Activated T-cell treated with anti-CD3 and anti-CD28 coated beads for 4 hours (primary cell): ENCODE results near the gene C9orf72.
A peak's percentile ranks its signal among the peaks of the same experiment; 100 is the strongest.

Experiments
- DNase-seq: peaks from one replicate; pipeline ENCODE4 v3.0.0-alpha.2; 2020

C9orf72 gene

DNA sequence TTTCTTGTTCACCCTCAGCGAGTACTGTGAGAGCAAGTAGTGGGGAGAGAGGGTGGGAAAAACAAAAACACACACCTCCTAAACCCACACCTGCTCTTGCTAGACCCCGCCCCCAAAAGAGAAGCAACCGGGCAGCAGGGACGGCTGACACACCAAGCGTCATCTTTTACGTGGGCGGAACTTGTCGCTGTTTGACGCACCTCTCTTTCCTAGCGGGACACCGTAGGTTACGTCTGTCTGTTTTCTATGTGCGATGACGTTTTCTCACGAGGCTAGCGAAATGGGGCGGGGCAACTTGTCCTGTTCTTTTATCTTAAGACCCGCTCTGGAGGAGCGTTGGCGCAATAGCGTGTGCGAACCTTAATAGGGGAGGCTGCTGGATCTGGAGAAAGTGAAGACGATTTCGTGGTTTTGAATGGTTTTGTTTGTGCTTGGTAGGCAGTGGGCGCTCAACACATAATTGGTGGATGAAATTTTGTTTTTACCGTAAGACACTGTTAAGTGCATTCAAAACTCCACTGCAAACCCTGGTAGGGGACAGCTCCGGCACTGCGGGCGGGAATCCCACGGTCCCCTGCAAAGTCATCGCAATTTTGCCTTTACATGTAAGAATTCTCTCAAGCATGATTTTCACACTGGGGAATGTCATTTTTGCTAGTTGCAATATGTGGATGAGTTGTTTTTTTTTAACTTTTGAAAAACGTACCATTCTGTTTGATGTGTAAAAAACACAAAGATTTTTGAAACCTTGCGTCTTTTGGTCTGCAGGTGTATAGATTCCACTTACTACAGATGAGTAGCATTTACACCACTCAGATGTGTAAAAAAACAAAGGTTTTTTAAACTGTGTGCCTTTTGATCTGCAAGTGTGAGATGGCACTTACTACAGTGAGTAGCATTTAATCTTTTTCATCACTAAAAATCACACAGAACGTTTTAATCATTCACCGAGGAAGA is 631 bp upstream of the C9orf72 start:
- peak; percentile 96 for DNase-seq

DNA sequence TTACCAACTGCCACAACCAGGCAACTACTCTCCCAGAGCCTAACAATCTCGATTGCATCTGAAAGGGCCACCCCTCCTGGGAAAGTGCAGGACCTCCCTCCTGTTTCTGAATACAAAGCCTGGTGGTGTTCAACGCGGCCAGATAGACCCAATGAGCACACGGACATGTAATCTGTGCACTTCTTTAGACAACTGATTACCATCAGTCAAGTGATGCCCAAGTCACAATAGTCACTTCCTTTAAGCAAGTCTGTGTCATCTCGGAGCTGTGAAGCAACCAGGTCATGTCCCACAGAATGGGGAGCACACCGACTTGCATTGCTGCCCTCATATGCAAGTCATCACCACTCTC is 739 bp downstream of the C9orf72 start:
- no peak for DNase-seq

GRCh38 chr9:27572061-27572460 is 1.2 kb downstream of the C9orf72 start:
- no peak for DNase-seq

- no peak for DNase-seq
Measured at GRCh38 chr9:27571011-27571410, 2.3 kb downstream of the C9orf72 start.

DNA sequence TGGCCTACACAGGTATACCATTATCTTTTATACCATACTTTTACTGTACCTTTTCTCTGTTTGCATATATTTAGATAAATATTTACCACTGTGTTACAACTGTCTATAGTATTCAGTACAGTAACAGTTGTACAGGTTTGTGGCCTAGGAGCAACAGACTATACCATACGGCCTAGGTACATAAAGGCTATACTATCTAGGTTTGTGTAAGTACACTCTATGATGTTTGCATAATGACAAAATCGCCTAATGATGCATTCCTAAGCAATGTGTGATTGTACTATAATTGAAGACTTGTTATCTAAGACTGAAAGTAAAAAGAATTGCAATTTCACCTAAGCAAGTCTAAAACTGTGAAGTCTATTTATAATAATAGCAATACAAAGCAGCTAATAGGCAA is 3.9 kb downstream of the C9orf72 start:
- DNase-seq: no peak

GRCh38 chr9:27566118-27566517 is 7.2 kb downstream of the C9orf72 start:
- no peak for DNase-seq

GRCh38 chr9:27565696-27566095 is 7.6 kb downstream of the C9orf72 start:
- DNase-seq: no peak

GRCh38 chr9:27564670-27565069 is 8.6 kb downstream of the C9orf72 start:
- DNase-seq: no peak

- DNase-seq: no peak
Measured at GRCh38 chr9:27563738-27564430, 9.4 kb downstream of the C9orf72 start.

DNA sequence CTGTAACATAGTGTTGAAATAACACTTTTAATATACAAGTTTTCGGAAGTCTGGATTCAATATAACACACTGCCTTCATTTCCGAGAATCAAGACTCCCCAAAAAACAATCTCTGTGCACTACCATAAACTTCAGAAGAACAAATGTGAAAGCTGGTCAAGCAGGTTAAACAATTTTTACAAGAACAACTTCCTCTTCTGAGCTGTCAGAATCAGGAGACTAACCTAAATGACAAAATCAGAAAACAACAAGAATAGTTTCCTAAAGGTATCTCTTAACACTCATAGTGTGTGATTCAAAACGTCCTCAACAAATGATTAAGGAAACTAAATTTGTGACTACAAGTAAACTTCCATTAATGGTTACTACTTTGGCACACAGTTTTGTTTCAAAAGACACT is 11.6 kb downstream of the C9orf72 start:
- no peak for DNase-seq

GRCh38 chr9:27560457-27560856 is 12.8 kb downstream of the C9orf72 start:
- no peak for DNase-seq

DNA sequence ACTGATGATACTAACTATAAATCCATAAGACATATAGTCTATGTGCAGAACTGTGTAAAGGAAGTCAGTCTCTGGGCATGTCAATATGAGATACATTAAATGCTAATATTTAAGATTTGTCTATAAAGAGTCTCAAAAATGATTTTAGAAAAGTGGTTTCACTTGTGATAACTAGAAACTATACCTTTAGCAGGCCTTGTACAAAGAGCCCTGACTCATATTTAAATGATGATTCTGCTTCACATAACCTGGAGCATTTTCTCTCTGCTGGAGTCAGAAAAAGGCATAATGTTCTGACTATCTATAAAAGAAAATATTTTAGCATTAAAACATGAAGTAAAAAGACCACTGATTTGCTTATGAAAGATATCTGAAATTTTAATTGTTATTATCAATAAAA is 15.0 kb downstream of the C9orf72 start:
- DNase-seq: no peak

- no peak for DNase-seq
Measured at GRCh38 chr9:27556470-27556869, 16.8 kb downstream of the C9orf72 start.

GRCh38 chr9:27554712-27555111 is 18.6 kb downstream of the C9orf72 start:
- no peak for DNase-seq

- no peak for DNase-seq
Measured at GRCh38 chr9:27549196-27549755, 24.0 kb downstream of the C9orf72 start.

DNA sequence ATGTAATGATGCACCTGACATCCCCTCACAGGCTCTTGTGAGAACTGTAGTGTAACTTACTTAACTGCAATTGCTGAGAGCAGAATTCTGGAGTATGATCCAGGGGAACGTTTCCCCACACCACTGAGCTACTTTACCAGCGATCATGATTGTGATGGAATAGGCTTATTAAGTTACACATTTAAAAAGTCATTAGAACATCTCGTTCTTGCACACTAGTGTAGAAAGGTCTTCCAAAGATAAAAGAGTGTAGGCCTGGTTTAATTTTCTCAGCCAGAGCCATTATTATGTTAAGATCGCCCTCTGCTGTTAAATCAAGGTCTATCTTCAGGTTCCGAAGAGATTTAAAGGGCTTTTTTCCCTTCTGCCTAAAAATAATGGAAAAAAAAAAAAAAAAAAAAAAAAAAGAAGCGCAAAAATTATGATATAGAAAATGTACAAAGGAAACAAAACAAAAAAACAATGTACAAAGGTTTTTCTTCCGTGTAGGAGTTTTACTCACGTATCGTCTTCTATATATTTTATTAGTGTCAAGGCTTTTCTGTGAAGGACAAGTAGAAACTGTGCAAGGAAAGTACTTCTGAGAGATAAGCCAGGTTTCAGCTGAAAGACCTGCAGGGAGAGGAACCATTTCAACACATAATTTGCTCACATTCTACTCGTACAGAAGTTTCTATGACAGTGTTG is 25.1 kb downstream of the C9orf72 start:
- no peak for DNase-seq

DNA sequence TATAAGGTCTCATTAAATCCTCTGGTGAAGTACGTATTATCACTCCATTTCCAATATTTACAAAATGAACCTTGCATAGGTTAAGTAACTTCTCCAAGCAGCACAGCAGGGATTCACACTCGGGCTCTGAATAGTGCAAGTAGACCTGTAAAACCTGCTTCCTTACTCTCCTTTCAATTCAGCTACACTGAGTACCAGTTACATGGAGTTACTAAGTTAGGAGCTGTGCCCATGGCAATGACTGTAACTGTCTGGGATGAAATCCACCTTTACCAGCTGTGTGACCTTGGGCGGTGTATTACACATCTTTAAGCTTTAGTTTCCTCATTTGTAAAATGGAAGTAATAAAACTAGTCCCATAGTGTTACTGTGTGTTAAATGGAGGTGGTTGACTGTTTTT is 27.8 kb downstream of the C9orf72 start:
- DNase-seq: no peak

DNA sequence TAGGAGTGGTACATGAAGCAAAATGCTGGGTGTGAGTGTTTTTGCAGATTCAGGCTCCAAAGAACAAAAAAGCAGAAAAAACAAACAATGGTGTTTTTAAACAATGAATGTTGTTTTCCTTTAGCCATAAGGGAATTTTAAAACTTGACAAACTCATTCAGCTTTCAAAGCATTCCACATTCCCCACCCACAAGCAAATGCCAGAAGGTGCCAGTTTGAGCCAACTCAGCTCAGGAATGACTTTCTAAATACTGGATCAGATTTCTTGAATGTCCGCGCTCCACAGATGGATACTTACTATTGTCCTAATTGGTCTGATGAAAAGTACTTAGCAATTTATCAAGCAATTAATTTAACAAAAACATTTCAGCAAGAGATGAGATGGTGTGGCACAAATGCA is 30.8 kb downstream of the C9orf72 start:
- no peak for DNase-seq

DNA sequence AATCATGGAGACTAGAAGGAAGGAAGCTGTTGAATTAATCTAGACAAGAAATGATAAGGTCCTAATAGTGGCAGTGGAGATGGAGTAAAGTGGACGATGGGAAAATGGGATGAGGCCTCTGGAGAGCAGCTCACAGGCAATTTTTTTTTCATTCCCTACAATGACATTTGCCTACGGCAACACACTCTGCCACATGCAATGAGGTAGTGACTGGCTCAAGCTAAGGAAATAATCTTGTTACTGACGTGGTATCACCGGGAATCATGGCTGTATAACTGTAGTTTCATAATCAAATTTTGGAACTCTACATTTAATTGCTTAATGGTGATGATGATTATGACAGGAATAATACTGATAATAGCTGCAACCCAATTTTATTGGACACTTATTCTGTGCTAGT is 31.5 kb downstream of the C9orf72 start:
- DNase-seq: no peak

DNA sequence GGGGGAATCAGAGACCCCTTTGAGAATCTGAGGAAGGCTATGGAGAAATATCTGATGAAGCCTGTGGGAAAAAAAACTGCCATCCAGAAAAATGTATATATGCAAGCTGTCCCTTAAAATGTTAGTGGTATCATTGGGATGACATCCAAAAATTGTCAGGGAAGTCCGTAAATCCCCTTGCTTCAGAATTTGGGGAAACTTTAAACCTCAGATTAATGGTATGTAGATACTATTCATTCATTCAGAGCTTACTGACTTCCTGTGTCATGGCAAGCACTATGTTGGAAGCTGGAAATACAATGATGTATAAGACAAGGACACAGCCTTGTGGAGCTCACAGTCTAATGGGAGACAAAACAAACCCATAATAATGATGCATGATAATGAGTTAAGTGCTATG is 32.8 kb downstream of the C9orf72 start:
- DNase-seq: no peak

DNA sequence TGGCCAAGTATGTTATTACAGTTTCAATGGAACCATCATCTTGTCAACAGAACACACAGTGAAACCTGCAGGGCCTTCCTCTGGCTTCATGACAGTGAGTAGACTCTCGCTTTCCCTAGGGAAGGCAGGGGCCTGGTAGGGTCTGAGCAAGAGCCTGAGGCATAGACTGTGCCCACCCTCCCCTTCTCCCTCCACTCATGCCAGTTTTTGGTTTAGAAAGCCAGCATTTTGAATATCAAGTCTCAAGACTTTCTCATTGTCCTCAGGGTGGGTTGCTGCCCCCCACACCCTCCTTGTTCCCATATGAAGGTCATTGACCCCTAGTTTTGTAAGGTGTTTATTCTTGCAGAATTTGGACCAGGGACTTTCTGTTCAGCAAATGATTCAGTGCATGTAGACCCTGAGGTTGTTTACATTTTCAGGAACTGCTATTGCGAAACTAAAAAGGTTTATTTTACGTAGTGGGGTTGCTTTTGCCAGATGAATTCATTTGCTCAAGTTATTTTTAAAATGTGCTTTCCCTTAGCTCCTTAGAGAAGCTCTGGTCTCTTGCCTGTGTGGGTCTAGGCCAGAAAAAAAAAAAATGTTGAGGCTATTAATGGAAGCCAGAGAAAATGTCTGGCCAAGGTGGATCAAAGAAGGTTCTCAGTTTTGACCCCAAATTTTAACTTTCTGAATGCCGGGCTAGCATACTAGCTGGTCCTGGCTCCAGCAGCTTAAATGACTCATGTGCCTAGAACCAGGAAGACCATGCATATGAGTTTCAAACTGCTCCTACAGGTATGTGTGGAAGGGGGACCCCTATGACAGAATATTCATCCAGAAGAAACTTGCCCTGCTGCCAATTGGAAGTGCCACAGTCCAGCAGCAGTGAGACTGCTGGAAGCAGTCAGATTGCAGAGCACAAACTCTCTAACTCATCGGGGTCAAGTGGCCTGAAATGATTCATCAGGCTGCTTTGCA is 33.5 kb downstream of the C9orf72 start:
- no peak for DNase-seq

DNA sequence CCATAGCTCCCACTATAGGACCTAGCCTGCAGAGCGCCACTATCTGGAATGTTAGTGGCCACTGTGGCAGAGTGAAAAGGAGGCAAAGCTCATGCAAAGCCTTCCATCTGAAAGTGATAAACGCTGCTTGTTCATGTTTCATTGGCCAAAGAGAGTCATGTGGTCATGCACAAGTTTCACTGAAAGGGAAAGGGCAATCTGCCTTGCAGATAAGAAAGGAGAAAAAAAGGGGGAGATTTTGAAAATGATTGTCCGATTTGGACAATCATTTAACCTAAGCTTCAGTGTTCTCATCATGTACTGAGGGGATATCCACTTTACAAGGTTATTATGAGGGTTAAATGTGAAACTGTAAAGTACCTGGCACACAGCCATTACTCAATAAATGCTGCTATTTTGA is 34.6 kb downstream of the C9orf72 start:
- no peak for DNase-seq
